ELR (cell line): ENCODE measurements around the gene CCDC178.

Experiments
- DNase-seq: peaks from one replicate; pipeline ENCODE4 v3.0.0-alpha.2; 2015; ENCODE audit warnings: low read depth

Gene CCDC178

GRCh38 chr18:32915516-32915915 is 525.0 kb downstream of the CCDC178 start:
- DNase-seq: no peak

- DNase-seq: no peak
Measured at GRCh38 chr18:32911660-32912284, 528.7 kb downstream of the CCDC178 start.

- no peak for DNase-seq
Measured at GRCh38 chr18:32910694-32911296, 529.7 kb downstream of the CCDC178 start.

DNA sequence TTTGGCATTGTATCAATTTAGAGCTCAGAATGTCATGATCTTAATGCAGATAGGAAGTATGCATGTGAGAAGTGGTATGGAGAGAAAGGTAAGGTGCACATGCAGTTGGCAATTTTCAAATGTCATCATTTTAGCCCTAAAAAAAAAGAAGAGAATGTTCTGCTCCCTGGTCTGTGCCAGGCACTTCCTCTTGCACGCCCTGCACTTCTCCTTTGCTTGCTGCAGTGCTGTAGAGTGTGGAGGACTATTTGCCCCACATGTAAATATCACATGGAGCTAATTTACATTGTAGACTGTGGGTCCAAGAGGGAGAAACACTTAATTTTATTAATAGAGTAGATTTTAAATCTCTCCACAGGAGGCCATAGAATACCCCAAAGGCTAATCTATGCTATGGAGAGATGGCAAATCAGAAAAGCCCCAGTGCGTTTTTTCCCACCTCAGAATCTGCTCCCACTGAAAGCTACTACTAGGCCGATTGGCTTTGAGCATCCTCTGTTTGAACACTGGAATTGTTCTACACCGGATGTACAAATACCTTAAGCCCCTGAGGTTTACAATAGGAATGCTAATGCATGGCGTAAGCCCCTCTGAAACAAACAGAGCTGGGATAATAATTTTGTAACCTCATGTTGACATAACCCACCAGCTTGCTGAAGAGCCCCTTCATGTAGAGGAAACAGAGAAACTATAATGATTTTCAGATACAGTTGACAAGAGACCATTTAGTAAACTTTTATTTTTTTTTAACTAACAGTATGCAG is 530.5 kb downstream of the CCDC178 start:
- no peak for DNase-seq

DNA sequence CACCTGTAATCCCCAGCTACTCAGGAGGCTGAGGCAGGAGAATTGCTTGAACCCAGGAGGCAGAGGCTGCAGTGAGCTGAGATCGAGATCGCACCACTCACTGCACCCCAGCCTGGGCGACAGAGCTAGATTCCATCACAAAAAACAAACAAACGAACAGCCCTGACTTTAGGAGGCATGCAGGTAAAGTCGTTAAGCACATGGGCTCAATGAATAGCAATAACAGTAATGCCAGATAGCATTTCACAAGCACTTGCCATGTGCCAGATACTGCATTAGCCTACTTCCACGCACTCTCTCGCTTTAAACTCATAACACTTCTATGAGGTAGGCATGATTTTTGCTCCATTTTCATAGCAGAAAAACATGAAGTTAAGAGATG is 532.1 kb downstream of the CCDC178 start:
- DNase-seq: no peak

- DNase-seq: no peak
Measured at GRCh38 chr18:32907648-32908423, 532.7 kb downstream of the CCDC178 start.

DNA sequence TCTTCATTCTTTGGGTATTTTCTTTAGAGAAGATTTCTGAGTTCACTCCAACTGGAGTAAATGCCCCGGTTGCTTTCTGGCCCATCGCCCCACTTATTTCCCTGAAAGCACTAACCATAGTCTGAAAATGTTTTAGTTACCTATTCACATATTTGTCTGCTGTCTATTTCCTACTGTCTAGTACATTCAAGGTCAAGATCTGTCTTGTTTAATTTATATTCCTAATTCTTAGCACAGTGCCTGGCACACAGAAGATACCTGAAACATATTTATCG is 533.3 kb downstream of the CCDC178 start:
- no peak for DNase-seq

GRCh38 chr18:32906506-32907310 is 533.8 kb downstream of the CCDC178 start:
- no peak for DNase-seq

DNA sequence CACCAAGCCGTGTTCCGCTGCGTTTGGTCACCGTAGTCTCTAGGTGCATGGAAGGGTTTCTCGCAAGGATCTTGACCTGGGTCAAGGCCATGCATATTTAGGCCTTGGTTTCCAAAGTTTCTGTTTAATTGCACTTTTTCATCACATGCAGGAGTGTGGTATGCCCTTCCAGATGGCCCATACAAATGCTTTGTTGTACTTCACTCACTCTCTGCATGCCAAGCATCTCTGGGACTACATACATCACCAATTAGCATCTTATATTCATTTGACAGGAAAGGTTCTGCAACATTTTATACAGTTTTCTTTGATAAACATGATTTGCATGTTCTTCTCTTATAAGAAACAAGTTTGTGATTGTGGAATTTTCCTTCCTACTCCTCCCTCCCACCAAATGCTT is 534.9 kb downstream of the CCDC178 start:
- DNase-seq: no peak

DNA sequence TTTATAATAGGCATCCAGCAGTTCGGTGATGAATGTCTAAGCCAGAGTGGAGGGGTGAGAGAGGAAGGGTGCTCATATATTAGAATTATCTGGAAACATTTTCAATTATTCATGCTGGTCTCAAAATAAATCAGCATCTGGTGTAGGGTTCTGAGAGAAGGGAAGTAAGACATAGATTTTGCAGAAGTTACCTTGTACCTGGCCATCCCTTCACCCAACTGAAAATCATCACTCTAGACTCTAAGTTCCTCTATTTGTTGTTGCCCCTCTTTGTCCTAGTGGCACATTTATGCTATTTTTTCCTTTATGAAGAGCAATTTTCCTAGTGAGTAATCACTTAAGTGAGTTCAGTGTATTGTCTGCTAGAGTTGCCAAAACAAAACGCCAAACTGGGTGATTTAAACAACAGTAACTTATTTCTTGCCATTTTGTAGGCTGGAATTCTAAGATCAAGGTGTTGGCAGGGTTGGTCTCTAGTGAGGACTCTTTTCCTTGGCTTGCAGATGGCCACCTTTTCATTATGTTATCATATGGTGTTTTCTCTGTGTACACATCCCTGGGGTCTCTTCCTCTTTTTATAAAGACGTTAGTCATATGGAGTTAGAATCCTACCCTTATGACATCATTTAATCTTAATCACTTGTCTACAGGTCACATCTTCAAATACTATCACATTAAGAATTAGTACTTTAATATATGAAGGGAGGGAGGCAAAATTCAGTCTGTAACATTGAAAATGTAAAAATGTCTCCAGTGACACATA is 537.8 kb downstream of the CCDC178 start:
- no peak for DNase-seq

DNA sequence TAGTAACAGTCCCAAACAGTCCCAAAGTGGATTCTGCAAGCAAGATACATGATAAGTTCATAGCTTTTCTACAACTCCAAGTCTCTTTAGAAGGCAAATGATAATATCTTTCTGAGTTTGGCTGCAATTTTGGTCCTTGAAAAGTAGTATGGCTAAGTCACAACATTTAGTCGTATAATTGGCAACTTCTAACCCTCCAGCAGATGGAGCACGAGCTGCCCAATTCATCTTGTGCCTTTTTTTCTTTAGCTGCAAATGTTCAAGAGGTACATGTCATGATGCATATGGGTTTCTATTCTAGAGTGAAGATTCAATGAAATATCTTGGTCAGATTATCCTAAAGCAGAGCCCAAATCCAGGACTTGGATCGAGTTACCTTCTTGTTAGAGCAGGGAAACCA is 540.7 kb downstream of the CCDC178 start:
- DNase-seq: no peak

DNA sequence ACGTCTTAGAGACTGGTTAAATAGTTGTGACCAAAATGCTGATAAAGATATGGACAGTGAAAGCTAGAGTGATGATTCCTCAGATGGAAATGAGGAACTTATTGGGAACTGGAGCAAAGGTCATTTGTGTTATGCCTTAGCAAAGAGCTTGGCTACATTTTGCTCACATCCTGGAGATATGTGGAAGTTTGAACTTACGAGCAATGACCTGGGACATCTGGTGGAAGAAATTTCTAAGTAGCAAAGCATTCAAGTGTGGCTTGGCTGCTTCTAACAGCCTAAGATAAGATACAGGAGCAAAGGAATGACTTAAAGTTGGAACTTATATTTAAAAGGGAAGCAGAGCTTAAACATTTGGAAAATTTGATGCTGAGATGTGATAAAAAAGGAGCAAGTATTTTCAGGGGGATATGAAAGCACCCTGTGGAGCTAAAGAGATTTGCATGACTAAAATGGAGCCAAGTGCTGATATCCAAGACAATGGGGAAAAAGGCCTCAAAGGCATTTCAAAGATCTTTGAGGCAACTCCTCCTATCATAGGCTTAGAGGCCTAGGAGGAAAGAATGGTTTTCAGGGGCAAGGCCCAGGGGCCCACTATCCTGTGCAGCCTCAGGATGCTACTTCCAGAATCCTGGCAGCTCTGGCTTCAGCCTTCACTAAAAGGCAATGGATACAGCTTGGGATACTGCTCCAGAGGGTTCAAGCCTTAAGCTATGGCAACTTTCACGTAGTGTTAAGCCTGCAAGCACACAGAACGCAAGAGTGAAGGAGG is 543.6 kb downstream of the CCDC178 start:
- DNase-seq: no peak

GRCh38 chr18:32893915-32894314 is 546.6 kb downstream of the CCDC178 start:
- peak; percentile 1 for DNase-seq

DNA sequence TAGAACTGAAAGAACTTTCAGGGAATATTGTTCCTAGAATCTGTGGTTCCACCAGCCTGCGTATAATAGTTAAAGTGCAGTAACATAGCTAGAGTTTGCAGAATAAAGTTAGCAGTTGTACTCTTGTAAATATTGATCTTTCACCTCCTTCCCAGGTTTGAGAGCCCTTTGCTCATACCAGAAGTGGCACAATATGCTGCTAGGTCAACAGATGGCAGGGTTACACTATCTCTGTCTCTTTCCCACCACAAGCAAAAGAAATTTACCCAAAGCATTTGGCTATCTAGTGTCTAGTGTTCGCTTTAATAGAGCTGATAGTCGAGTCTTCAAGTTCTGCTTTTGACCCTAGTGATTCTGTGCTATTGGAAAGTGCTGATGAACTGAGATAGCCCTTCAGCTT is 548.7 kb downstream of the CCDC178 start:
- no peak for DNase-seq

- no peak for DNase-seq
Measured at GRCh38 chr18:32891130-32891529, 549.4 kb downstream of the CCDC178 start.

- DNase-seq: no peak
Measured at GRCh38 chr18:32889615-32890593, 550.6 kb downstream of the CCDC178 start.

DNA sequence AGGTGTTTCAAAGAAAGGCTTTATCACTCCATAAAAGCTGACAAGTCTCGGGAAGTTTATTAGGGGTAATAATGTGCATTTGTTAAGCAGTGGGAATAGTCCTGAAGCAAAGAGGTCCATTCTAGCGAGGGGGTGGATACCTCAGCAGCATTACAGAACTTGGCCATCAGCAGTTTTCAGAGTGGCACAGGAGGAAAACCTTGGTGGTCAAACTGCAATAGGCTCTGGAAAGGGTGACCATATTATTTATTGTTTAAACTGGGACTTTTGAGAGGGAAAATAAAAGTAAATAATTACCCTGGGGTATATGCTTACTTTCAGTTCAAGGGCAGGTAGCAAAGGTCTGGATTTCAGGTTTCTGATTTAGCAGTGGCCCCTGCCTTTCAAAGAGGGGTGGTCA is 552.2 kb downstream of the CCDC178 start:
- no peak for DNase-seq
